ENCODE results near the gene CREBRF. TPM values are rescaled to one million over a fixed set of nuclear protein-coding genes. Genes with fewer than 3 reads are reported as not detected.
A peak's percentile ranks its signal among the peaks of the same experiment; 100 is the strongest.

The CREBRF gene, protein sequence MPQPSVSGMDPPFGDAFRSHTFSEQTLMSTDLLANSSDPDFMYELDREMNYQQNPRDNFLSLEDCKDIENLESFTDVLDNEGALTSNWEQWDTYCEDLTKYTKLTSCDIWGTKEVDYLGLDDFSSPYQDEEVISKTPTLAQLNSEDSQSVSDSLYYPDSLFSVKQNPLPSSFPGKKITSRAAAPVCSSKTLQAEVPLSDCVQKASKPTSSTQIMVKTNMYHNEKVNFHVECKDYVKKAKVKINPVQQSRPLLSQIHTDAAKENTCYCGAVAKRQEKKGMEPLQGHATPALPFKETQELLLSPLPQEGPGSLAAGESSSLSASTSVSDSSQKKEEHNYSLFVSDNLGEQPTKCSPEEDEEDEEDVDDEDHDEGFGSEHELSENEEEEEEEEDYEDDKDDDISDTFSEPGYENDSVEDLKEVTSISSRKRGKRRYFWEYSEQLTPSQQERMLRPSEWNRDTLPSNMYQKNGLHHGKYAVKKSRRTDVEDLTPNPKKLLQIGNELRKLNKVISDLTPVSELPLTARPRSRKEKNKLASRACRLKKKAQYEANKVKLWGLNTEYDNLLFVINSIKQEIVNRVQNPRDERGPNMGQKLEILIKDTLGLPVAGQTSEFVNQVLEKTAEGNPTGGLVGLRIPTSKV
- total RNA-seq (10 to 100 TPM; 36.0 to 61.1 TPM), polyA plus RNA-seq (1 to 10 TPM; 6.6 to 9.6 TPM)
- long read RNA-seq, donor 1, partial matches to known transcripts: 1 of 8 reads
- long read RNA-seq, donor 1, other reads (novel, unspliced or antisense): 7 of 8 reads
- long read RNA-seq, donor 2, full-length matches to known transcripts: 5 of 26 reads
- long read RNA-seq, donor 2, partial matches to known transcripts: 7 of 26 reads
- long read RNA-seq, donor 2, other reads (novel, unspliced or antisense): 14 of 26 reads

DNA sequence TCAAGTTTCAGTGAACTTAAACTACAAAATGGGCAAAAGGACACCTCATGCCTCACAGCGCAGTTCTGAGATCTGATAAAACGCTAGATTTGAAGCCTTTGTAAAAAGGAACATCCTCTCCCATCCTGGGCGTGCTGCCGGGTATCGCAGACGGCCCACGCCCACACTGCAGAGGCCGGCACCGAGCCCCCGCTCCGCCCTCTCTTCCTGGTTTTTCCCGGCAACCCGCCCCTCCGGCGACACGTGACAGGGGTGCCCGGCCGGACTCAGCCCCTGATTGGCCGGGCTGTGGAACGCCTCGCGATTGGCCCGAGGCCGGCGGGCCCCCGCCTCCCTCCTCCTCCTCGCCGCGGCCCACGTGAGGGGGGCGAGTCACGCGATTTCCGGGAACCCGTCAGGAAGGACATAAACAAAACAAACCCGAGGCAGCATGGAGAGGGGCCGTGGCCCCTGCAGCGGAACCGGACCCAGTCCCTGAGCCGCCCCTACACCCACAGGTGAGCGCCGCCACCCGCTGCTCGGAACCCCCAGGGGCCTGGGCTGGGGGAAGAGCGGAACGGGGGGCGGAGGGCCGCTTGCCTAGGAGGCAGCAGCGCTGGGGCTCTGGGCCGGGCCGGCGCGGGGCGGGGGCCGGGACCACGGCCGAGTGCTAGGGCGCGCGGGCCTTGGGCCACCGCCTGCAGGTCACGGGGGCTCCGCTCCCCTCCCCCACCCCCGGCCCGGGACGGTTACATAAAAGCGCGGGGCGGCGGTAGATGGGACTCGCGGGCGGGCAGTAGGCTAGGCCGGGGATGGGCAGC, at the start of gene CREBRF:
CREBRF (plus strand) TSS at position 370 of the 800 bp plus-strand sequence. CDS start 24,424 bp downstream, outside the sequence.
- Histone ChIP-seq H3K4me1 (ENCODE audit: control insufficient read depth in 1 of 2, insufficient read depth in 2 of 2, low read length in 2 of 2) (peaks cover 0 to 2% of the 10 kb centered on the region in 2 donors), H3K9me3 (ENCODE audit: control insufficient read depth, low read length) (no peaks in the 10 kb centered on the region), H3K27me3 (ENCODE audit: control insufficient read depth in 1 of 2, insufficient read depth in 2 of 2, low read length in 1 of 2) (no peaks in the 10 kb centered on the region), H3K36me3 (ENCODE audit: control insufficient read depth in 1 of 2, insufficient read depth in 2 of 2, low read length in 1 of 2) (no peaks in the 10 kb centered on the region), H3K27ac (ENCODE audit: low read depth in 1 of 2, low read length in 2 of 2) (peak within 1 kb of the TSS; percentile 87 to 91), H3K4me3 (ENCODE audit: low read length in 2 of 2) (peak within 1 kb of the TSS; percentile 93 to 98)
- intact Hi-C loops (cut with DNase I): loop anchor here (2.0 to 10.0 kb wide), 5 partner anchors 39 to 89 kb away; partner anchors contain the start of genes ATP6V0E1 (in 2 of the 2) and BNIP1 (in 2 of the 2)
- peak; percentile 95 for ATAC-seq (ENCODE audit: low FRiP score)
- DNase-seq: peak; percentile 99
- 0 to 1% methylated on average over 59 to 74 of the region's 74 CpGs for WGBS, 2 donors

GRCh38 chr5:173010021-173010420, 46.1 kb upstream of the CREBRF start:
- no peak for ATAC-seq (ENCODE audit: low FRiP score)
- H3K9me3 ChIP-seq (ENCODE audit: control insufficient read depth, low read length): no peaks in the 10 kb centered on the region
- no peak overlapping the region for H3K4me3 ChIP-seq (ENCODE audit: low read length in 2 of 2)
- H3K36me3 ChIP-seq (ENCODE audit: control insufficient read depth in 1 of 2, insufficient read depth in 2 of 2, low read length in 1 of 2): peaks cover 0 to 1% of the 10 kb centered on the region in 2 donors
- no peaks in the 10 kb centered on the region for H3K27me3 ChIP-seq (ENCODE audit: control insufficient read depth in 1 of 2, insufficient read depth in 2 of 2, low read length in 1 of 2)
- H3K27ac ChIP-seq (ENCODE audit: low read depth in 1 of 2, low read length in 2 of 2): no peak overlapping the region
- intact Hi-C loops (cut with DNase I): no loop called here
- no peak for DNase-seq
- 79 to 80% methylated on average over 6 of the region's 6 CpGs for WGBS, 2 donors
- H3K4me1 ChIP-seq (ENCODE audit: control insufficient read depth in 1 of 2, insufficient read depth in 2 of 2, low read length in 2 of 2): peaks cover 0 to 2% of the 10 kb centered on the region in 2 donors

DNA sequence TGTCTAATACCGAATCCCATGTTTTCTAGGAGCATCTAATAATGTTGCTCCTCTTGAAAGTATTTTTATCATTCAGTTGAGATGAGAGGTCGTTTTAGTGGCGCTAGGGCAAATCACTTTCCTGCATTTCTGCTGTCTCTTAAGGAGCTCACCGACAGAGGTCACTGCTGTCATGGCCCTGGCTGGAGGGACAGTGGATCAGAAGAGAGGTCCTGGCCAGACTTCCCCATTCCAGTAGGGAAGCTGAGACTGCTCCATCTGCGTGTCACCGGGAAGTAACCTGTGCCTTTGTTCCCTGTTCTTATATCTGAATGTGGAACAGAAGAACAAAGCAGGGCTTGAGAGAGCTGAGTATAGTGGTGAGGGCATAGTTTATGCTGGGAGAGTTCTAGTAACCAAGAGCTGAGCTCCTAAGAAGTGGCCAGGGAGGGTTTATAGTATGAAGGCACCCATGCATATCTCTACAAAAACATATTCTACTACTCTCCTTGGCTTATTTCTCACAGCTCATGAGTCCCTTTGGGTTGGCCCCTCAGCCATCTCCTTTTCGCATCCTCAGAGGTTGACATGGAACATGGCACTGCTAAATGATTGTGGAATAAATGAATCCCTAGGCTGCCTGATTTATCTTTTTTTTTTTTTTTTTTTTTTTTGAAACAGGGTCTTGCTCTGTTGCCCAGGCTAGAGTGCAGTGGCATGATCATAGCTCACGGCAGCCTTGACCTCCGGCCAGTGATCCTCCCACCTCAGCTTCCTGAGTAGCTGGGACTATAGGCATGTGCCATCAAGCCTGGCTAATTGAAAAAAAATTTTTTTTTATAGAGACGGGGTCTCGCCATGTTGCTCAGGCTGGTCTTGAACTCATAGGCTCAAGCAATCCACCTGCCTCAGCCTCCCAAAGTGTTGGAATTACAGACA, 45.3 kb upstream of the CREBRF start:
- WGBS, 2 donors: 75 to 76% methylated on average over 11 of the region's 11 CpGs
- ATAC-seq (ENCODE audit: low FRiP score): peak; percentile 59
- peaks cover 2 to 3% of the 10 kb centered on the region in 2 donors for H3K4me1 ChIP-seq (ENCODE audit: control insufficient read depth in 1 of 2, insufficient read depth in 2 of 2, low read length in 2 of 2)
- intact Hi-C loops (cut with DNase I): no loop called here
- no peaks in the 10 kb centered on the region for H3K27me3 ChIP-seq (ENCODE audit: control insufficient read depth in 1 of 2, insufficient read depth in 2 of 2, low read length in 1 of 2)
- DNase-seq: peak in 1 of 2 donors; percentile 74
- no peaks in the 10 kb centered on the region for H3K9me3 ChIP-seq (ENCODE audit: control insufficient read depth, low read length)
- peaks cover 0 to 1% of the 10 kb centered on the region in 2 donors for H3K36me3 ChIP-seq (ENCODE audit: control insufficient read depth in 1 of 2, insufficient read depth in 2 of 2, low read length in 1 of 2)
- H3K27ac ChIP-seq (ENCODE audit: low read depth in 1 of 2, low read length in 2 of 2): no peak overlapping the region
- no peak overlapping the region for H3K4me3 ChIP-seq (ENCODE audit: low read length in 2 of 2)

DNA sequence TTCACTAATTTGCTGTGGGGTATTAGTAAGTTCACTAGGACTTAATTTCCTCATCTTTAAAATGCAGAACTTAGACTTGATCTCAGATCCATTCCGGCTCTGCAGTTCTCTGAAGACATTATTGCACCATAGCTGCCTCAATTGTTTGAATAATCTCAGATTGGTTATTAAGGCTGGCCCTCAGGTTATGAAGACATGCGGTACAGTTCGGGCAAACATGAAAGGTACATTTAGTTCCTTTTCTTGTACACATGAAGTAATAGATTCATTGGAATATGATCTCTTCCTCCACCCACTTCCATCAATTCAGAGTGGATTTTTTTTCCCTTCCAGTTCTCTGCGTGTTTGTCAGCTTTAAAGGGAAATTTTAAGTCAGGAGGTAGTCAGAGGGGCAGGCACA, 44.6 kb upstream of the CREBRF start:
- H3K36me3 ChIP-seq (ENCODE audit: control insufficient read depth in 1 of 2, insufficient read depth in 2 of 2, low read length in 1 of 2): no peaks in the 10 kb centered on the region
- no peaks in the 10 kb centered on the region for H3K27me3 ChIP-seq (ENCODE audit: control insufficient read depth in 1 of 2, insufficient read depth in 2 of 2, low read length in 1 of 2)
- no peak overlapping the region for H3K27ac ChIP-seq (ENCODE audit: low read depth in 1 of 2, low read length in 2 of 2)
- no peaks in the 10 kb centered on the region for H3K9me3 ChIP-seq (ENCODE audit: control insufficient read depth, low read length)
- intact Hi-C loops (cut with DNase I): no loop called here
- peaks cover 2 to 3% of the 10 kb centered on the region in 2 donors for H3K4me1 ChIP-seq (ENCODE audit: control insufficient read depth in 1 of 2, insufficient read depth in 2 of 2, low read length in 2 of 2)
- no peak for ATAC-seq (ENCODE audit: low FRiP score)
- no peak overlapping the region for H3K4me3 ChIP-seq (ENCODE audit: low read length in 2 of 2)
- DNase-seq: no peak
- WGBS, 2 donors: 90 to 95% methylated on average over 4 of the region's 4 CpGs

DNA sequence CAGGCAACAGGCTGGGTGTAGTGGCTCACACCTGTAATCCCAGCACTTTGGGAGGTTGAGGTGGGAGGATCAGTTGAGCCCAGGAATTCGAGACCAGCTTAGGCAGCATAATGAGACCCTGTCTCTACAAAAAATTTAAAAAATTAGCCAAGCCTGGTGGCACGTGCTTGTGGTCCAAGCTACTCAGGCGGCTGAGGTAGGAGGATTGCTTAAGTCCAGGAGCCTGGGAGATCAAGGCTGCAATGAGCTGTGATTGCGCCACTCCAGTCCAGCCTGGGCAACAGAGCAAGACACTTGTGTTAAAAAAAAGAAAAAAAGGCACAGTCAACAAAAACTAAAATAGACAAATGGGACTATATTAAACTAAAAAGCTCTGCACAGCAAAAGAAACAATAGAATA, 43.3 kb upstream of the CREBRF start:
- DNase-seq: peak in 1 of 2 donors; percentile 76
- intact Hi-C loops (cut with DNase I): no loop called here
- 92% methylated on average over 4 of the region's 4 CpGs for WGBS, 2 donors
- no peaks in the 10 kb centered on the region for H3K9me3 ChIP-seq (ENCODE audit: control insufficient read depth, low read length)
- no peak overlapping the region for H3K27ac ChIP-seq (ENCODE audit: low read depth in 1 of 2, low read length in 2 of 2)
- ATAC-seq (ENCODE audit: low FRiP score): no peak
- peaks cover 2 to 3% of the 10 kb centered on the region in 2 donors for H3K4me1 ChIP-seq (ENCODE audit: control insufficient read depth in 1 of 2, insufficient read depth in 2 of 2, low read length in 2 of 2)
- H3K36me3 ChIP-seq (ENCODE audit: control insufficient read depth in 1 of 2, insufficient read depth in 2 of 2, low read length in 1 of 2): no peaks in the 10 kb centered on the region
- H3K27me3 ChIP-seq (ENCODE audit: control insufficient read depth in 1 of 2, insufficient read depth in 2 of 2, low read length in 1 of 2): no peaks in the 10 kb centered on the region
- no peak overlapping the region for H3K4me3 ChIP-seq (ENCODE audit: low read length in 2 of 2)

- no peak for ATAC-seq (ENCODE audit: low FRiP score)
- Histone ChIP-seq H3K4me3 (ENCODE audit: low read length in 2 of 2) (no peak overlapping the region), H3K4me1 (ENCODE audit: control insufficient read depth in 1 of 2, insufficient read depth in 2 of 2, low read length in 2 of 2) (peaks cover 2 to 3% of the 10 kb centered on the region in 2 donors), H3K27me3 (ENCODE audit: control insufficient read depth in 1 of 2, insufficient read depth in 2 of 2, low read length in 1 of 2) (no peaks in the 10 kb centered on the region), H3K27ac (ENCODE audit: low read depth in 1 of 2, low read length in 2 of 2) (no peak overlapping the region), H3K9me3 (ENCODE audit: control insufficient read depth, low read length) (no peaks in the 10 kb centered on the region), H3K36me3 (ENCODE audit: control insufficient read depth in 1 of 2, insufficient read depth in 2 of 2, low read length in 1 of 2) (no peaks in the 10 kb centered on the region)
- no peak for DNase-seq
- intact Hi-C loops (cut with DNase I): no loop called here
- 94 to 95% methylated on average over 4 of the region's 4 CpGs for WGBS, 2 donors
Observed at GRCh38 chr5:173014671-173015070, 41.5 kb upstream of the CREBRF start.

DNA sequence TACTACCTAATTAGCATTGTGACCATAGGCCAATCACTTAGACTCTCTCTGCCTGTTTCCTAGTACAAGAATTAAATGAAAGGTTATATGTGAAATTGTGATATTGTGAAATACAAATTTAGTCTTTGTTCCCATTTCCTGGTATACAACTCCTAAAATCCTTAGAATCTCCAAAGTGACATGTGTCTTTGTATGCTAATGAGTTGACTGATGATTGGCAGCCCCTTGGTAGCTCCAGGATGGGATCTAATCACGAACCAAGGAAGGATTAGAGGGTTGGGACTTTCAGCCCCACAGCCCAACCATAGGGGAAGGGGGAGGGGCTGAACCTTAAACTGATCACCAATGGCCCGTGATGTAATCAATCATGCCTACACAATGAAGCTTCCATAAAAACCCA, 41.0 kb upstream of the CREBRF start:
- Histone ChIP-seq H3K27me3 (ENCODE audit: control insufficient read depth in 1 of 2, insufficient read depth in 2 of 2, low read length in 1 of 2) (no peaks in the 10 kb centered on the region), H3K27ac (ENCODE audit: low read depth in 1 of 2, low read length in 2 of 2) (peak overlapping the region in 1 of 2 donors; percentile 13), H3K9me3 (ENCODE audit: control insufficient read depth, low read length) (no peaks in the 10 kb centered on the region), H3K36me3 (ENCODE audit: control insufficient read depth in 1 of 2, insufficient read depth in 2 of 2, low read length in 1 of 2) (no peaks in the 10 kb centered on the region), H3K4me3 (ENCODE audit: low read length in 2 of 2) (no peak overlapping the region), H3K4me1 (ENCODE audit: control insufficient read depth in 1 of 2, insufficient read depth in 2 of 2, low read length in 2 of 2) (peaks cover 2 to 3% of the 10 kb centered on the region in 2 donors)
- intact Hi-C loops (cut with DNase I): no loop called here
- DNase-seq (no peak), ATAC-seq (ENCODE audit: low FRiP score) (no peak)
- WGBS, 2 donors: 91 to 95% methylated on average over 2 of the region's 2 CpGs
